NCI-H460 (cell line): ENCODE measurements around the gene LRRC8E. TPM values are rescaled to one million over a fixed set of nuclear protein-coding genes. Genes with fewer than 3 reads are reported as not detected.
A peak's percentile ranks its signal among the peaks of the same experiment; 100 is the strongest.
"Not testable (repeated sequence)": the region's sequence is repeated elsewhere in the genome, so short reads cannot be mapped to it uniquely, and the experiment has no call there.

Source experiments
- DNase-seq: peaks from one replicate; pipeline ENCODE4 v3.0.0-alpha.2; 2016; ENCODE audit warnings: low read depth; ENCODE audit errors: extremely low read depth
- total RNA-seq: library from RNA; depleted of rRNA; stranded (reverse); fragments of >200 nt; shearing (Covaris generic); gene quantifications from 2 replicates; pipeline ENCODE4 v1.2.3, GENCODE V29; 2014

Gene LRRC8E
- total RNA-seq, 1 experiment from 2014 or later, result 5.2 TPM

DNA sequence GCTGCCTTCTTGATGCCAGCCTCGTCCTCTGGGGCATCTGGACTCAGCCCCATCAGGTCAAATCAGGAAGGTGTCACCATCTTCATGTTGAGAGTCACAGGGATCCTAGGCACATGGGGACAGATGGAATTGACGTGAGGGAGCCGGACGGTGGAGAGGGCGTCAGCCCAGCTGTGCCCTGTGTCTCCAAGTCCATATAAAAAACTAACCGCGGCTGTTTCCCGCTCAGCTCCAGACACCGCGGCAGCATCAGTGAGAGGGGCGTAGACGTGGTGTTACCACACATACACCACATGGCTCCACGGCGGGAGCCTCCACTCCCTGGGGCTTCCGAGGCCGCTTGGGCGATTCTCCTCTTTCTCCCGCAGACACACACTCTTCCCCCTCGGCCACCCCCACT lies 8.5 kb upstream of the LRRC8E start:
- DNase-seq, result no peak

DNA sequence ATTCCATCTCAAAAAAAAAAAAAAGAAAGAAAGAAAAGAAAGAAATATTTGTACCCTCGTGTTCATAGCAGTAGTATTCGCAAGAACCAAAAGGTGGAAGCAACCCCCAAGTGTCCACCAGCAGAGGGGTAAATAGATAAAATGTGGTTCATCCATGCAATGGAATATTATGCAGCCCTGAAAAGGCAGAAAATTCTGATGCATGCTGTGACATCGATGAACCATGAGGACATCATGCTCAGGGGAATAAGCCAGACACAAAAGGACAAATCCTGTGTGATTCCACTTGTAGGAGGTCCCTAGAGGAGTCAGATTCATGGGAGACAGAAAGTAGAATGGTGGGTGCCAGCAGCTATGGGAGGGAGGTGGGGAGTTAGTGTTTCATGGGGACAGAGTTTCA lies 6.4 kb upstream of the LRRC8E start:
- no peak for DNase-seq

DNA sequence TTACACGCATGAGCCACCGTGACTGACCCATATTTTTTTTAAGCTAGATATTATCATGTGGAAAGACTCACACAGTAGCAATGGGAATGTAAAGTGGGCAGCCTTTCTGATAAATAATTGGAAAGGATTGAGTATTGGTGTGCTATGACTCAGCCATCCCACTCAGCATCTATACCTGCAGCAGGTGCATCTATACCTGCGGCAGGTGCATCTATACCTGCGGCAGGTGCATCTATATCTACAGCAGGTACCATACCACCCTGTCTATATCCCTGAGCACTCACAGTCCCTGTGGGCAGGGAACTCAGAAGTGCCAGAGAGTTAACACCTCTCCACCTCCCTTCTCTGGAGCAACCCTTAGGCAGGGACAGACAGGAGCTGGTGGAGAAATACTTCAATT lies 5.2 kb upstream of the LRRC8E start:
- no peak for DNase-seq

DNA sequence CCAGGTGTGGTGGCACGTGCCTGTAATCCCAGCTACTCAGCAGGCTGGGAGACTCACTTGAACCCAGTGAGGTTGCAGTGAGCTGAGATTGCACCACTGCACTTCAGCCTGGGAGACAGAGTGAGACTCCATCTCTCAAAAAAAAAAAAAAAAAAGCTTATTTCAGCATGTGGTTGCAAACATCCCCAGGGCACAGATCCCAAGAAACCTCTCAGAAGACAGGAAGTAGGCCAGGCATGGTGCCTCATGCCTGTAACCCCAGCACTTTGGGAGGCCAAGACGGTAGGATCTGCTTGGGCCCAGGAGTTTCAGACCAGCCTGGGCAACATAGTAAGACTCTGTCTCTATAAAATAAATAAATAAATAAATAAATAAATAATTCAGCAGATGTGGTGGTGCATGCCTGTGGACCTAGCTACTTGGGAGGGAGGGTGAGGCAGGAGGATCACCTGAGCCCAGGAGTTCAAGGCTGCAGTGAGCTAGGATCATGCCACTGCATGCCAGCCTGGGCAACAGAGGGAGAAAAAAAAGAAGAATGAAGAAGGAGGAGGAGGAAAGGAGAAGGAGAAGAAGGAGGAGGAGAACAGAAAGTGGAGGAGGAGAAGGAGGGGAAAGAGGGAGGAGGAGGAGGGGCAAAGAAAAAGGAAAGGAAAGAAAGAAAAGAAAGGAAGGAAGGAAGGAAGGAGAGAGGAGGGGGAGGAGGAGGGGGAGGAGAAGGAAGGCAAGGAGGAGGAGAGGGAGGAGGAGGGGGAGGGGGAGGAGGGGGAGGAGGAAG lies 4.3 kb upstream of the LRRC8E start:
- DNase-seq, result no peak

DNA sequence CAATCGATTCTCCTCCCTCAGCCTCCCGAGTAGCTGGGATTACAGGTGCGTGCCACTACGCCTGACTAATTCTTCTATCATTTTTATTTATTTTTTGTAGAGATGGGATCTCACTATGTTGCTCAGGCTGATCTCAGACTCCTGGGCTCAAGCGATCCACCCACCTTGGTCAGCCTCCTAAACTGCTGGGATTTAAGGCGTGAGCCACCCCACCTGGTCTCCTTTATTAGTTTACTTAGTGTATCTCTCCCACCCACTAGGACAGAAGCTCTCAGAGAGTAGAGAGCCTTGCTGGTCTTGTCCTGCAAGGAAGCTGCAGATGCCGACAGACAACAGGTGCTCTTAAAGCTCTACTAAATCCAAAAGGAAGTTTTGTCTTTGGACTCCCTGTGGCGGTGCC lies 2.5 kb upstream of the LRRC8E start:
- DNase-seq, result no peak

DNA sequence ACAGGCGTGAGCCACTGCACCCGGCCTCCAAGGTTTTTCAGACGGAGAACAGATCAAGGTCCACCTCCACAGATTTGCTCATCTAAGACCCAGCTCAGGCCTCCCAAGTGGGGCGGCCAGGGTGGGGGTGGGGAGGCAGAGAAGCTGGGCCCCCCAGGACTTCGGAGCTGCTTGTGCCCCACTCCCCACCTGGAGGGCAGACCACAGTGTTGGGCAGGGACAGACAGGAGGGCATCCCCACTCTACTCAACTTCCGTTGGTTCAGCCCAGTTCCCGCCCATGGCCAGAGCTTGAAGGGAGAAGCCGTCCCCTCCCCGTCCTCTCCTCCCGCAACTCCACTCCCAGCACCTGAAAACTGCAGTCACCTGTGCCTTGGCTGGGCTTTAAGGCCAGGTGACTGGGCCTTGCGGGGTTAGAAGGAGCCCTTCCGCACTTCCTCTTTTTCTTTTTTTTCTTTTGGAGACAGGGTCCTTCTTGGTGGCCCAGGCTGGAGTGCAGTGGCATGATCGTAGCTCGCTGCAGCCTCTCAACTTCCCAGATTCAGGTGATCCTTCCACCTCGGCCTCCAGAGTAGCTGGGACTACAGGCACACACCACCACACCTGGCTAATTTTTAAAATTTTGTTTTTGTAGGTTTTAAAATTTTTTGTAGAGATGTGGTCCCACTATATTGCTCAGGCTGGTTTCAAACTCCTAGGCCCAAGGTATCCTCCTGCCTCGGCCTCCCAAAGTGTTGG lies 734 bp upstream of the LRRC8E start:
- no peak for DNase-seq

DNA sequence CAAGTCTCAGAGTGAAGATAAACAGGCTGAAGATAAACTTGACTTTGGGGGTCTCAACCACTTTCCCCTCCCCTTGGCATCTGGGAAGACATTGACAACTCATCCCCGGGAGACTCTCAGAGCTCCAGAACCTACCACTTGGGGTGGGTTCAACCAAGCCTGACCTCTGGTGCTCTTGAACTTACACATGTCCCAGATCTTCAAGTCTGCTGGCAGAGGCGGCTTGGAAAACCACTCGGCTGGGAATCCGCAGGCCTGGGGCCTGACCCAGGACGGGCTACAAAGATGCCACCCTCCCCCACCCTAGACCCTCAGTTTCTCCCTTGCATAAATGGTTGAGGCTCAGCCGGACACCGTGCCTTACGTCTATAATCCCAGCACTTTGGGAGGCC lies 512 bp downstream of the LRRC8E start:
- DNase-seq, result no peak

DNA sequence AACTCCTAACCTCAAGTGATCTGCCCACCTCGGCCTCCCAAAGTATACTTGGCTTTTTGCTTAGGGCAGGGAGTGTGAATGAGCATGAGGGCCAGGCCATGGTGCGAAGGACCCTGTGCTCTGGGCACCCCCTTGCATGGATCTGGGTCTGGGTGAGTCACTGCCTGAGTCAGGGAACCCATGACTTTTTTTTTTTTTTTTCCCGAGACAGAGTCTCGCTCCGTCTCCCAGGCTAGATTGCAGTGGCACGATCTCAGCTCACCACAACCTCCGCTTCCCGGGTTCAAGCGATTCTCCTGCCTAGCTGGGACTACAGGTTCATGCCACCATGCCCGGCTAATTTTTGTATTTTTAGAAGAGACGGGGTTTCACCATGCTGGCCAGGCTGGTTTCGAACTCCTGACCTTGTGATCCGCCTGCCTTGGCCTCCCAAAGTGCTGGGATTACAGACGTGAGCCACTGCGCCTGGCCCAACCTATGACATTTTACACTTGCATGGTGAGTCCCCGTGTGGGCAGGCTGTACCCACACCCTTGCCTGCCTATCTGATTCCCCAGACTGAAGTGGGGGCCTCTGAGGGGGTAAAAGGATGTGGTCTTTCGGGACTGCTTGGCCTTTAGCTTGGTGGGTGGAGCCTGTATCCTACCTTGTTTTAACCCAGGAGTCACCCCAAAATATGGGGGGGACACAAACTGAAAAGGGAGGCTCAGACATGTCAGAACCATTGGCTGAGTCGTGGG lies 5.2 kb downstream of the LRRC8E start:
- not testable (repeated sequence) for DNase-seq

DNA sequence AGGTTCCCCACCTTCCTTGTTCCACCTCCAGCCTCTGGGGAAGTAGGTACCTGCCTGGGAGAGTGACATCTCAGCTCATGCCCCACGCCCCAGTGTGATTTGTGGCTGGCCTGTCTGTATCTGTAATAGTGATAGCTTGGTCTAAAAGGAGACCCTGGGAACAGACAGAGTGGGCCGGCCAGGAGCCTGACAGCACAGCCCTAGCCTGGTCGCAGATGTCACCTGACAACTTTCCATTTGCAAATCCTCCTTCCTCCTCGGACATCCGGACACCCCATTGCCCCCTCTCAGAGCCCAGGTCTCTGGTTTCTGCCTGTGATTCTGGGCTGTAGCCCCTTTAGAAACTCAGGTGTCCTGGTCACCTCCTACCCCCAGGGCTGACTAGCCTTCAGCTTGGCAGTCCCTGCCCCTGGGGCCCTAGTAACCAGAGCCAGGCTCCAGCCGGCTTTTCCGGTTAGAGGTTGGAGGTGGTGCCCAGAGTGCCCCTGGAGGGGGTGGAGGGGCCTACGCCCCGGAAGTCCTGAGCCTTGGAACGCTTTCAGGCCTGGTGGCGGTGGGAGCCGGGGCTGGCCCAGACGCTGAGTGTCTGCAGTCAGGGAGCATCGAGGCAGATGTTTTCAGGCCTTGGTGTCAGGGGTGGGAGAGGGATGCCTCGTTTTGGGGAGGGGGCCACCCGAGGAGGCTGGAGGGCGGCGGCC lies 6.5 kb downstream of the LRRC8E start:
- no peak for DNase-seq

DNA sequence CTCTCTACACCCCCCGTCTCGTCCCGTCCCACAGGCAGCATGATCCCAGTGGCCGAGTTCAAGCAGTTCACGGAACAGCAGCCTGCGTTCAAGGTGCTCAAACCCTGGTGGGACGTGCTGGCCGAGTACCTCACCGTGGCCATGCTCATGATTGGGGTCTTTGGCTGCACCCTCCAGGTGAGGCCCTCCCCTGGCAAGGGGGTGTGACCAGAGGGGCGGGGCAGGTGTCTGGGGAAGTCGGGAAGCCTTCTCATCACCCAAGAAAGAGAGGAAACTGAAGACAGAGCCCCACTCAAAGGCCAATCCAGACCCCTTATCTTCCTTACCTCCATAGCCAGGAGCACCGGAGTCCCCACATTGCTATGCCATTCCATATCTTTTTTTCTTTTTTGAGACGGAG lies 7.3 kb downstream of the LRRC8E start:
- DNase-seq, result no peak

DNA sequence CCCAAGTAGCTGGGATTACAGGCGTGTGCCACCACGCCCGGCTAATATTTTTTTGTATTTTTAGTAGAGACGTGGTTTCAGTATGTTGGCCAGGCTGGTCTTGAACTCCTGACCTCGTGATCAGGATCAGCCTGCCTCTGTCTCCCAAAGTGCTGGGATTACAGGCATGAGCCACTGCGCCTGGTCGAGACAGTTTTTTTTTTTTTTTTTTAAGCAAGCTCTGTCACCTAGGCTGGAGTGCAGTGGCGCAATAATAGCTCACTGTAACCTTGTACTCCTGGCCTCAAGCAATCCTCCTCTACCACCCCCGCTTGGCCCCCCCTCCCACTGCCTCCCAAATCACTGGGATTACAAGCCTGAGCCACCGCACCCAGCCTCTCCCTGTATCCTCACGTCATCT lies 9.0 kb downstream of the LRRC8E start:
- no peak for DNase-seq

DNA sequence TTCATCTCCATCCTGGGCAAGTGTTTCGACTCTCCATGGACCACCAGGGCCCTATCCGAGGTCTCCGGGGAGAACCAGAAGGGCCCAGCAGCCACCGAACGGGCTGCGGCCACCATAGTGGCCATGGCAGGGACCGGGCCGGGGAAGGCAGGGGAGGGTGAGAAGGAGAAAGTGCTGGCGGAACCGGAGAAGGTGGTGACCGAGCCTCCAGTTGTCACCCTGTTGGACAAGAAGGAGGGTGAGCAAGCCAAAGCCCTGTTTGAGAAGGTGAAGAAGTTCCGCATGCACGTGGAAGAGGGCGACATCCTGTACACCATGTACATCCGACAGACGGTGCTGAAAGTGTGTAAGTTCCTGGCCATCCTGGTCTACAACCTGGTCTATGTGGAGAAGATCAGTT lies 10.7 kb downstream of the LRRC8E start:
- DNase-seq, result no peak

DNA sequence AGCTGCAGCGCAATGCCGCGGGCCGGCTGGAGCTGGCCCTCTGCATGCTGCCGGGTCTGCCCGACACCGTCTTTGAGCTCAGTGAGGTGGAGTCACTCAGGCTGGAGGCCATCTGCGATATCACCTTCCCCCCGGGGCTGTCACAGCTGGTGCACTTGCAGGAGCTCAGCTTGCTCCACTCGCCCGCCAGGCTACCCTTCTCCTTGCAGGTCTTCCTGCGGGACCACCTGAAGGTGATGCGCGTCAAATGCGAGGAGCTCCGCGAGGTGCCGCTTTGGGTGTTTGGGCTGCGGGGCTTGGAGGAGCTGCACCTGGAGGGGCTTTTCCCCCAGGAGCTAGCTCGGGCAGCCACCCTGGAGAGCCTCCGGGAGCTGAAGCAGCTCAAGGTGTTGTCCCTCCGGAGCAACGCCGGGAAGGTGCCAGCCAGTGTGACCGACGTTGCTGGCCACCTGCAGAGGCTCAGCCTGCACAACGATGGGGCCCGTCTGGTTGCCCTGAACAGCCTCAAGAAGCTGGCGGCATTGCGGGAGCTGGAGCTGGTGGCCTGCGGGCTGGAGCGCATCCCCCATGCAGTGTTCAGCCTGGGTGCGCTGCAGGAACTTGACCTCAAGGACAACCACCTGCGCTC lies 11.6 kb downstream of the LRRC8E start:
- DNase-seq, result no peak

DNA sequence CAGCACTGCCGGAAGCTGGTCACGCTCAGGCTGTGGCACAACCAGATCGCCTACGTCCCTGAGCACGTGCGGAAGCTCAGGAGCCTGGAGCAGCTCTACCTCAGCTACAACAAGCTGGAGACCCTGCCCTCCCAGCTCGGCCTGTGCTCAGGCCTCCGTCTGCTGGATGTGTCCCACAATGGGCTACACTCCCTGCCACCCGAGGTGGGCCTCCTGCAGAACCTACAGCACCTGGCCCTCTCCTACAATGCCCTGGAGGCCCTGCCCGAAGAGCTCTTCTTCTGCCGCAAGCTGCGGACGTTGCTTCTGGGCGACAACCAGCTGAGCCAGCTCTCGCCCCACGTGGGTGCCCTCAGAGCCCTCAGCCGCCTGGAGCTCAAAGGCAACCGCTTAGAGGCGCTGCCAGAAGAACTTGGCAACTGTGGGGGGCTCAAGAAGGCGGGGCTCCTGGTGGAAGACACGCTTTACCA lies 12.1 kb downstream of the LRRC8E start:
- no peak for DNase-seq

DNA sequence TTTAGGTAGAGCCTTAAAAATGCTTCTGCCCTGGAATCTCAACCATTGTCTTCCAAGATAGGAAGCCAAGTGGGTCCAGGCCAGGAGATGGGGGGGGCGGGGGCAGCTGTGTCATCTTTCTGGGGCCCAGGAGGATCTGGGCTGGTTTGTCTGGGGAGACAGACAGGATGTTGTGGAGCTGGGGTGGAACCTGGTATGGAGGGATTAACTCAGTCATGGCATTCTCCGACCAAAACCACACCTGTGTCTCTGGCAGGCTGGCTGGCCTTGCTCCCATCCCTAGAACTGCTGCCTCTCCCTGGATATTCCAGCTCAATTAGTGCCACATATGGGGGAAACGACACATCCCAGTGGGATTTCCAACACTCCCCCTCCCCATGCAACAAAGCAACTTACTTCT lies 12.6 kb downstream of the LRRC8E start:
- no peak for DNase-seq

DNA sequence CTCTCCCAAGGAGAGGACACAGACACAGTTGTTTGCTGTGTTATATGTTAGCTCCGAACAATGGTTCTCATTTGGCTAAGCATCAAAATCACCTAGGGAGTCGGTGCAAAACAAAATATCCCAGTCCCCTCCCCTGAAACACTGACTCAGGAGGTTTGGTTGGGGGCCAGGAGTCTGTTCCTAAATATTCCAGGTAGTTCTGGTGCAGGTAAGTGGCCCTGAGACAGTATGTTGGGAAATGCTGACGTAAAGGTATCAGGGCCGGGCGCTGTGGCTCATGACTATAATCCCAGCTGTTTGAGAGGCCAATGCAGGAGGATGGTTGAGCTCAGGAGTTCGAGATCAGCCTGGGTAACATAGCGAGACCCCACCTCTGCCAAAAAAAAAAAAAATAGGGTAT lies 13.0 kb downstream of the LRRC8E start:
- no peak for DNase-seq

DNA sequence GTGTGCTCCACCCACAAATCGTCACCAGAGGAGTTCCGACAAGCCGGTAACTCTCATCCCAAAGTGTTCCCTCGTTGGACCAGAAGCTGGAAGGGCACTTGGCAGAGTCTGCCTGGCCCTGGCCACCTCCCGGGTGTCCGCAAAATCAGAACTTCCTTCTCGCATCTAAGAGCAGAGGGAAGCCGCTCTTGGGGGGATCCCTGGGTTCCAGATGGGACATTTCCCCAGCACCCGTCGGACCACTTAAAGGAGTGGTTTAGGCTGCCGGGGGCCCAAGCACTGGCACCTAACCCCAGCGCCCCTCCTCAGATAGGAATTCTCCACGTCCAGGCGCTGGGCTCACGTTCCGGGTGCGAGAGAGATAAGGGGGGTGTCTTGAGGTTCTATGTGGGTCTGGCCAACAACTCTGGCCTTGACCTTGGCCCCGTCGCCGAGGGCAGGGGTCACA lies 14.5 kb downstream of the LRRC8E start:
- no peak for DNase-seq

DNA sequence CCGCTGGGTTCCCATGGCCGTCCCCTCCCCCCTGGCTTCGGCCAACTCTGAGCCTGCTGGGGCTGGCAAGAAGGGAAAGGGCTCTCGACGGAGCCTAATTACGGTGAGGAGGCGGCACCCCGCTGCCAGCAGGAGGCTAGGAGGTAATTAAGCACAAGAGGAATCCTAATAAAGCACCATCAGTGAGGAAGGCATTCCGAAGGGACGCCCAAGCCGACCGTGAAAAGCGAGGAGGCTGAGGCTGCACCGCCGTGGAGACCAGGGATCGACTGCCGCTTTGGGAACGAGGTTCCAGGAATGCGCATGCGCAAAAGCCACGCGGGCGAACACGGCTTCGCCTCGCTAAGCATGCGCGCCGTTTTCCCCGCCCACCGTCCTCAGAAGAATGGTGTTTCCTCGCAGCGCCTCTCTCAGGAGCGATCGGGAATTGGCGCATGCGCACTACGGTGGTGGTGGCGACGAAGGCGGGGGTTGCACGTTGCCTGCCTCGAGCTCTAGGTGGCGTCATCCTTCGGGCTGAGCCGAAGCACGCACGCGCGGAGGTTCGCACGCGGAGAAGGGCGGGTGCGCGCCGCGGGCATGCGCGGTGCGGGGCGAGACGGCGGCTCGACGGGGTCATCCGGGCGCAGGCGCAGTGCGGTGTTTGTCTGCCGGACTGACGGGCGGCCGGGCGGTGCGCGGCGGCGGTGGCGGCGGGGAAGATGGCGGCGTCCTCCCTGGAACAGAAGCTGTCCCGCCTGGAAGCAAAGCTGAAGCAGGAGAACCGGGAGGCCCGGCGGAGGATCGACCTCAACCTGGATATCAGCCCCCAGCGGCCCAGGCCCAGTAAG lies 15.1 kb downstream of the LRRC8E start, which contains the start of gene MAP2K7:
TSS of gene MAP2K7 (plus strand) at position 634 of the 830 bp plus-strand sequence. CDS start at position 702, 68 bp downstream.
- DNase-seq, result peak; percentile 97
